ENCODE measurements around the gene PRSS37. TPM values are rescaled to one million over a fixed set of nuclear protein-coding genes. Genes with fewer than 3 reads are reported as not detected.
"Not testable (repeated sequence)": the region's sequence is repeated elsewhere in the genome, so short reads cannot be mapped to it uniquely, and the experiment has no call there.

Gene PRSS37
- total RNA-seq, 4 donors from 2014 or later = not detected

DNA sequence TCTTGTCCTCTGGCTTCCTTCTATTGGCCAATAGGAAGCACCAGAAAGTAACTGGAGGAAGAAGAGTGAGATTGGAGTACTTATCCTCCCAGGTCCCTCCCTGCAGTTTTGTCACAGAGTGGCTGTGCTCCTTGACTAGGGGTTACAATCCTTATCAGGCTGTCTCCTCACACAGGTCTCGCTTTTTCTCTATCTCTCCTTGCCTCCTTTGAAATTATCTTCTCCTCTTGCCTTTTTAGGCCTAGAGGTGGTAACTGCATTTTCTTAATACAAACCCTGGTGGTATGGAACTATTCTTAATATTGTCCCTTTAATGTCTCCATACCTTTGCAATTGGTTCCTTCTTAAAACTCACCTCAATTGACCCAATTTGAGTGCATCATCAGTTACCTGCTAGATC is 2.7 kb downstream of the PRSS37 start:
- Histone ChIP-seq H3K4me1 (no peaks in the 10 kb centered on the region), H3K27me3 (no peaks in the 10 kb centered on the region), H3K27ac (no peak overlapping the region), H3K4me3 (no peak overlapping the region), H3K9me3 (no peaks in the 10 kb centered on the region), H3K36me3 (no peaks in the 10 kb centered on the region)
- no peak for DNase-seq
- TF ChIP-seq POLR2A (IDR thresholded peaks at IDR 0.05) = no peak
- TF ChIP-seq, protein P1, sequence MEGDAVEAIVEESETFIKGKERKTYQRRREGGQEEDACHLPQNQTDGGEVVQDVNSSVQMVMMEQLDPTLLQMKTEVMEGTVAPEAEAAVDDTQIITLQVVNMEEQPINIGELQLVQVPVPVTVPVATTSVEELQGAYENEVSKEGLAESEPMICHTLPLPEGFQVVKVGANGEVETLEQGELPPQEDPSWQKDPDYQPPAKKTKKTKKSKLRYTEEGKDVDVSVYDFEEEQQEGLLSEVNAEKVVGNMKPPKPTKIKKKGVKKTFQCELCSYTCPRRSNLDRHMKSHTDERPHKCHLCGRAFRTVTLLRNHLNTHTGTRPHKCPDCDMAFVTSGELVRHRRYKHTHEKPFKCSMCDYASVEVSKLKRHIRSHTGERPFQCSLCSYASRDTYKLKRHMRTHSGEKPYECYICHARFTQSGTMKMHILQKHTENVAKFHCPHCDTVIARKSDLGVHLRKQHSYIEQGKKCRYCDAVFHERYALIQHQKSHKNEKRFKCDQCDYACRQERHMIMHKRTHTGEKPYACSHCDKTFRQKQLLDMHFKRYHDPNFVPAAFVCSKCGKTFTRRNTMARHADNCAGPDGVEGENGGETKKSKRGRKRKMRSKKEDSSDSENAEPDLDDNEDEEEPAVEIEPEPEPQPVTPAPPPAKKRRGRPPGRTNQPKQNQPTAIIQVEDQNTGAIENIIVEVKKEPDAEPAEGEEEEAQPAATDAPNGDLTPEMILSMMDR (IDR thresholded peaks at IDR 0.05) = no peak

DNA sequence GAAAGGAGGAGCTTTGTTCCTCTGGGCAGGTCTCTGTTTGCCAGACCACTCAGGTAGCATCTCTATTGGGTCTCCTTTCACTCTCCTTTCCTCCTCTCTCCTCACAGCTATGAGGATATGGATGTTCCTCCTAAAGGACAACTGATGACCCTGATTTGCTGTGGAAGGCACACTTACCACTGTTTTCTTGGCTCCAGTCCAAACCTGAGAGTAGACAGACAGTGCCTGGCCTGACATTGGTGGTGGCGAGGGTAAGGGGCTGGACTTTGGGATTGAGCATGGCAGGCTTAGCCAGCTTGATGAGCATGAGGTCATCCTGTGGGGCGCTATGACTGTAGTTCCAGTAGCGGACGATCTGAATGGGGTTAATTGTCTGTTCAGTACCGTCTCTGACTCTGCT is 3.6 kb downstream of the PRSS37 start:
- no peak for TF ChIP-seq POLR2A (IDR thresholded peaks at IDR 0.05)
- TF ChIP-seq, protein P1 (IDR thresholded peaks at IDR 0.05) = no peak
- H3K27me3 ChIP-seq = no peaks in the 10 kb centered on the region
- DNase-seq = no peak
- no peak overlapping the region for H3K27ac ChIP-seq
- no peaks in the 10 kb centered on the region for H3K4me1 ChIP-seq
- no peaks in the 10 kb centered on the region for H3K9me3 ChIP-seq
- H3K36me3 ChIP-seq = no peaks in the 10 kb centered on the region
- no peak overlapping the region for H3K4me3 ChIP-seq

DNA sequence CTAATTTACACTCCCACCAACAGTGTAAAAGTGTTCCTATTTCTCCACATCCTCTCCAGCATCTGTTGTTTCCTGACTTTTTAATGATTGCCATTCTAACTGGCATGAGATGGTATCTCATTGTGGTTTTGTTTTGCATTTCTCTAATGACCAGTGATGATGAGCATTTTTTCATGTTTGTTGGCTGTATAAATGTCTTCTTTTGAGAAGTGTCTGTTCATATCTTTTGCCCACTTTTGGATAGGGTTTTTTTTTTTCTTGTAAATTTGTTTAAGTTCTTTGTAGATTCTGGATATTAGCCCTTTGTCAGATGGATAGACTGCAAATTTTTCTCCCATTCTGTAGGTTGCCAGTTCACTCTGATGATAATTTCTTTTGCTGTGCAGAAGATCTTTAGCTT is 18.9 kb downstream of the PRSS37 start:
- H3K4me1 ChIP-seq, H3K27me3 ChIP-seq, H3K9me3 ChIP-seq, H3K27ac ChIP-seq, H3K4me3 ChIP-seq, DNase-seq, H3K36me3 ChIP-seq: not testable (repeated sequence)

DNA sequence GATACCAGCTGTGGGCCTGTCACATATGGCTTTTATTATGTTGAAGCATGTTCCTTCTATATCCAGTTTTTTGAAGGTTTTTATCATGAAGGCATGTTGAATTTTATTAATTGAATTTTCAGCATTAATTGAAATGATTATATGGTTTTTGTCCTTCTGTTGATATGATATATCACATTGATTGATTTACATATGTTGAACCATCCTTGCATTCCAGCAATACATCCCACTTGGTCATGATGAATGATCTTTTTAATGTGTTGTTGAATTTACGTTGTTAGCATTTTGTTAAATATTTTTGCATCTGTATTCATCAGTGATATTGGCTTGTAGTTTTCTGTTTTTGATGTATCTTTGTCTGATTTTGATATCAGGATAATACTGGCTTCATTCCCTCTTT is 21.2 kb downstream of the PRSS37 start:
- H3K4me3 ChIP-seq = no peak overlapping the region
- no peaks in the 10 kb centered on the region for H3K4me1 ChIP-seq
- H3K27me3 ChIP-seq = no peaks in the 10 kb centered on the region
- H3K27ac ChIP-seq = no peak overlapping the region
- peaks cover 0 to 10% (median 0%) of the 10 kb centered on the region in 4 donors for H3K9me3 ChIP-seq
- TF ChIP-seq, protein P1 (IDR thresholded peaks at IDR 0.05) = no peak
- no peak for TF ChIP-seq POLR2A (IDR thresholded peaks at IDR 0.05)
- no peak for DNase-seq
- H3K36me3 ChIP-seq = no peaks in the 10 kb centered on the region

DNA sequence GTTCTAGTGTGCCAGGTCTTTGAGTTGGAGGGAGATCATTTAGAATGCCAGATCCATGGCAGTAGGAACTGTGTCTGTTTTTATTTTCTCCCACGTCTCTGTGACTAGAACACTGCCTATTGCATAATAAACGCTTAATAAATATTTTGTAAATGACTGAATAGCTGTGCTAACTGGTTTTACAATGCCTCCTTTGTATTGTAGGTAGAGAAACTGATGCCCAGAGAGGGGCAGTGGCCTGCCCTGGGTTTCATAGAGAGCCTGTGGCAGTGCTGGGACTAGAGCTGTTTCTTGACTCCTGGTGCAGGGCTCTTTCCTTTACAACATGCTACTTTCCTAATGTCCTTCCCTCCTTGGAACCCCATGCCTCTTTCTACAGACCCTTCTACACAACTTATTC is 48.8 kb downstream of the PRSS37 start:
- Histone ChIP-seq H3K36me3 (peaks cover 0 to 6% (median 0%) of the 10 kb centered on the region in 3 donors), H3K4me3 (no peak overlapping the region), H3K27ac (no peak overlapping the region), H3K9me3 (no peaks in the 10 kb centered on the region), H3K4me1 (no peaks in the 10 kb centered on the region), H3K27me3 (no peaks in the 10 kb centered on the region)
- no peak for DNase-seq
- TF ChIP-seq, protein P1 (IDR thresholded peaks at IDR 0.05) = no peak
- TF ChIP-seq POLR2A (IDR thresholded peaks at IDR 0.05) = no peak

DNA sequence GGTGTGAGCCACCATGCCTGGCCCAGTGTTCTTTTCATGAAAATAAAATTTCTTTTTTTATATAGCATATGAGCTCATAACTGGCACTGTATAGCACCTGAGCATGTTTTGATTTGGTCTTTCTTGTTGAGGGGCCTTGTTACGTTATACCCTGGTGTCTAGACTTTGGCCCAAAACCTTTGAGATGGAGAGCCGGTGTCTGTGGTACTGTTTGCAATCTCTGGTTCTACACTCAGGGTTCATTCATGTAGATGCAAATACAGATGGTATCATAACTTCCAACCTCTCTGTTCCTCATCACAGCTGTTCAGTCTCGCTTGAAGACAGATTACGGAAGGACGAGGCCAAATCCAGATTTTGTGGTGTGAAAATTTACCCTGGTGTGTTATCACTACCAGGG is 51.4 kb downstream of the PRSS37 start, which contains the start of gene TAS2R5:
Gene TAS2R5 (plus strand): TSS at position 301 of the 400 bp plus-strand sequence. CDS start 145 bp downstream, outside the sequence.
- H3K9me3 ChIP-seq = no peaks in the 10 kb centered on the region
- TF ChIP-seq, protein P1 (IDR thresholded peaks at IDR 0.05) = no peak
- TF ChIP-seq POLR2A (IDR thresholded peaks at IDR 0.05) = no peak
- no peak within 1 kb of the TSS for H3K27ac ChIP-seq
- H3K4me3 ChIP-seq = no peak within 1 kb of the TSS
- no peaks in the 10 kb centered on the region for H3K4me1 ChIP-seq
- H3K36me3 ChIP-seq = peaks cover 0 to 6% (median 0%) of the 10 kb centered on the region in 3 donors
- no peaks in the 10 kb centered on the region for H3K27me3 ChIP-seq
- DNase-seq = no peak
